ENCODE data around the gene NTSR1.

DNA sequence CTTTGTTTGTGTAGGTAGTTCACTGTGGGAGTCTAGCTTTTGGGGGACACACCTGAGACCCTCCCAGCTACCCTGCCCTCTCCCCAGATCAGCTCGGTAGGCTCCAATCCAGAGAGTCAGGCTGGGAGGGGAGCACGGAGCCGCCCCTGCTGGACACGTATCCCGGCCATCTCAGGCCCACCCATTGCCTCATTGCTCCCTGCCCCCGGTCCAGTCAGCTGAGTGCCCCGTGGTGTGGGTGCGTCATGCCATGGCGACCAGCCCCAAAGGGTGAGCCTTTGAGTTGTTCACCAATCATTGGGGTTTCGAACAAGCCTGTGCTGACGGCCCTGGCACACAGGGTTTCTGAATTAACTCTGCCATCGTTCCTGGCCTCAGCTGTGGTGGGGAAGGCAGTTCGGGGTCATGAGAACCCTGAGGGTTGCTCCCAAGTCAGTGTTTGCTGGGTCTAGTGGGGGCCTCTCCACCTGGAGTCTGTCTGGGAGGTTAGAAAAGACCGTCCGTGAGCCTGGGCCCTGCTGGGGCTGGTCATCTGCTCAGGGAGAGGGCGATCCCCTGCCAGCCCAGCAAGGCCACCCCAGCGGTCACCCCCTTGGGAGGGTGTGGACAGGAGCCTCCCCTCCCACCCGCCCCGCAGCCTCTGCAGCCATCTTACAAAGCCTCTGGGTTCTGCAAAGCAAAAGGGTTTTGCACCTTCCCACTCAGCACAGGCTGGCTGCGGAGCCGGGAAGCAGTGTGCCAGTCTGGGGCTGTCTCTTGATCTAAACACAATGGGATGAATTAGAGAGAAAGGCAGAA, 34.5 kb downstream of the NTSR1 start:
- TF ChIP-seq, protein P1, sequence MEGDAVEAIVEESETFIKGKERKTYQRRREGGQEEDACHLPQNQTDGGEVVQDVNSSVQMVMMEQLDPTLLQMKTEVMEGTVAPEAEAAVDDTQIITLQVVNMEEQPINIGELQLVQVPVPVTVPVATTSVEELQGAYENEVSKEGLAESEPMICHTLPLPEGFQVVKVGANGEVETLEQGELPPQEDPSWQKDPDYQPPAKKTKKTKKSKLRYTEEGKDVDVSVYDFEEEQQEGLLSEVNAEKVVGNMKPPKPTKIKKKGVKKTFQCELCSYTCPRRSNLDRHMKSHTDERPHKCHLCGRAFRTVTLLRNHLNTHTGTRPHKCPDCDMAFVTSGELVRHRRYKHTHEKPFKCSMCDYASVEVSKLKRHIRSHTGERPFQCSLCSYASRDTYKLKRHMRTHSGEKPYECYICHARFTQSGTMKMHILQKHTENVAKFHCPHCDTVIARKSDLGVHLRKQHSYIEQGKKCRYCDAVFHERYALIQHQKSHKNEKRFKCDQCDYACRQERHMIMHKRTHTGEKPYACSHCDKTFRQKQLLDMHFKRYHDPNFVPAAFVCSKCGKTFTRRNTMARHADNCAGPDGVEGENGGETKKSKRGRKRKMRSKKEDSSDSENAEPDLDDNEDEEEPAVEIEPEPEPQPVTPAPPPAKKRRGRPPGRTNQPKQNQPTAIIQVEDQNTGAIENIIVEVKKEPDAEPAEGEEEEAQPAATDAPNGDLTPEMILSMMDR (IDR thresholded peaks at IDR 0.05; ENCODE audit: low read depth, low read length, poor library complexity, severe bottlenecking), result no peak
- TF ChIP-seq EZH2phosphoT487 (IDR thresholded peaks at IDR 0.05; ENCODE audit: borderline replicate concordance, low read length), result no peak

Measured in DOHH2 (cell line).